HG03103 (cell line): ENCODE data around the gene ERO1A.

Source experiments
- ATAC-seq: cut with Tn5 transposase; IDR thresholded peaks from one replicate; pipeline ENCODE4 v1.9.1; 2021; ENCODE audit warnings: low read depth; ENCODE audit not compliant: unreplicated experiment

ERO1A gene

DNA sequence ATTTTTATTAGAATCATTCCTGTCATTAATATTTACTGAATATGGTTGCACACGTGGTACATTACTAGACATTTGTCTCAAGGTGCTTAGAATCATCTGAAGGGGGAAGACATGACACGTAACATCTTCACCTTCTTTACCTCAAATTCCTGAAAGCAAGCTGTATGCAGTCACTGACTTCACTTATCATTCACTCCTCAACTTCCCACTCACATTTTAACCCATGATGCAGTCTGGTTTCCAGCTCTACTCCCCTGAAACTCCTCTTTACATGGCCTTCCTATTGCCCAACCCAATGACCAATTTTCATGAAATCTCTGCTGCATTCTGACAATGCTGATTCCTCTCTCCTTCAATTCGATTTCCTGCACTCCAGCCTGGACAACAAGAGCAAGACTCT, 5.9 kb upstream of the ERO1A start:
- no peak for ATAC-seq

GRCh38 chr14:52700701-52701172, 5.4 kb upstream of the ERO1A start:
- no peak for ATAC-seq

DNA sequence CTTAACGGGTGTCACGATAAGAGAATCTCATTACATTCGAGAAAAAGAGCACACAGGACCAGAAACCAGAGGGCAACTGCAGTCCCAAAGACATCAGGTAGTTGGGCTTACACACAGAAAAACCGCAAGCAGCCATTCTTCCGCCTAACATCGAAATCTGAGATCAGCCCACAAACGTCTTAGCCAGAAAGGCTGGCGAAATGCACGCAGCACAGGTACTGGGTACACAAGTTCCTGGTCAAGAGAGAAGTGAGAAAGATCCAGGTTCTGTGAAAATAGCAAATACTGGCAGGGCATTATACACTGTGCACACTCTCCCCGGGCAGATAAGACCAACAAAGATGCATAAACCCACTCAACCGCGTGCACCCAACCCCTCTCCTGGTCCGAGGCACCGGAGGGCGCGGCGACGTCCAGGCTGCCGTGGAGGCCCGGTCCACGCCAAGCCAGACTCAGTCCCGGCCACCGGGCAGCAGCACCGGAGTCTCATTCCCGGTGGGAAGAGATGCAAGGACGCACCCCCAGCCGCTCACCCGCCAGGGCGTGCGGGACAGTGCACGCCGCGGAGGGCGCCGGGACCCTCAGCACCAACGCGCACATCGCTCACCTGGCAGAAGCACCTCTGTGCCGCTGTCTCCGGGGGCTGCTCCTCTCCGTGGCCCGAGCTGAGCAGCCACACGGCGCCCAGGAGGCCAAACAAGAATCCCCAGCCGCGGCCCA, 437 bp downstream of the ERO1A start:
- peak; percentile 50 for ATAC-seq

- no peak for ATAC-seq
Measured at GRCh38 chr14:52693532-52693931, 1.8 kb downstream of the ERO1A start.

GRCh38 chr14:52693036-52693435, 2.3 kb downstream of the ERO1A start:
- no peak for ATAC-seq

DNA sequence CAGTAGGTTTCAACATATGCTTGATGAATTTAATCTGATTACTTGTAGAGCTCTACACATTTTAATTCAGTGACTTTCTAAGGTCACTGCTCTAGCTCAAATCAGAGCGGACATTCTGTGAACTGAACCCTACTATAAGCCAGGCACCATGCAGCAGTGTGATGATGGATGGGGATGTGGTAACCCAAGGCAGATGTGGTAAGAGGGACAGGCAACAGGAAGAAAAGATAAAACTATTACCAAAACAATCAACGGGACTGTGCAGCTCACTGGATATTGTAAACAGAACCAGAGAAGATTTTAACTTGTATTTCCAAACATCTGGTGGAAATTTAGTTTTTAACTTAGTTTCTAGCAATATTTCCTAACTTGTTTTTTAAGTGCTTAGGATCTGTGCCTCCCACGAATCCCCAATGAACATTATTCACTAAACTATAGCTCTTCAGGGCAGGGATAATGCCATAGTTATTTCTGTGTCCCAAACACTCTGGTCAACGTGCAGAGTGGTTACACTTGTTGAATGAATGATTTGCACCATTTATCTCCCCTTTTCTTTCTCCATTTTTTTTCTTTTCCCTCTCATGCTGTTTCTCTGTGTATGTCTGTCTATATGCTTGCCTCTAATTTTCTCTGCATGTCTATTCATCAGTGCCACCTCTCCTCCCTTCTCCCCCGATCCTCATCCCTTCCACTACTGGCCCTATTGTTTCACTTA, 3.0 kb downstream of the ERO1A start:
- ATAC-seq, result no peak

GRCh38 chr14:52690983-52691760, 4.2 kb downstream of the ERO1A start:
- no peak for ATAC-seq

GRCh38 chr14:52686176-52686575, 9.2 kb downstream of the ERO1A start:
- ATAC-seq, result no peak

DNA sequence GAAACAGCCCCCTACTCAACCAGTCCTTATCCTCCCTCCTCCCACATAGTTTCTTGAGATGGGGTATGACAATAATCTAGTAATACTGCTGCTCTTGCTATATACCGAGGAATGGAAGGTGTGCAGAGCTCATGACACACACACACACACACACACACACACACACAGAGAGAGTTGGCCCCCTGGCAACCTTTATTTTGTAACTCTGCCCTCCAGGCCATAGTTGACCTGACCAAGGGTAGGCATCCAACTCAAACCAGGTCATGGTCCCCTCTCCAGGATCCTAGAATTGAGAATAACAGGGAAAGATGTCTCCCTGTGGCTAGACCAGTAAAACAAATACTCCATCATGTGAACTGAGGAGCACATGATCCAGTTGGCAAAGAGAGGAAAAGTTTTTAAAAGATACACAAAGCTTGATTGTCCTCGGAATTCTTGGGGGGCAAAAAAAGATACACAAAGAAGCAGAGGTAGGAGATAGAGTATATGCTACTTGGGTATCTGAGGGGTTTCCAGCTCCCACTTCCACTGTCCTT, 11.3 kb downstream of the ERO1A start:
- no peak for ATAC-seq

DNA sequence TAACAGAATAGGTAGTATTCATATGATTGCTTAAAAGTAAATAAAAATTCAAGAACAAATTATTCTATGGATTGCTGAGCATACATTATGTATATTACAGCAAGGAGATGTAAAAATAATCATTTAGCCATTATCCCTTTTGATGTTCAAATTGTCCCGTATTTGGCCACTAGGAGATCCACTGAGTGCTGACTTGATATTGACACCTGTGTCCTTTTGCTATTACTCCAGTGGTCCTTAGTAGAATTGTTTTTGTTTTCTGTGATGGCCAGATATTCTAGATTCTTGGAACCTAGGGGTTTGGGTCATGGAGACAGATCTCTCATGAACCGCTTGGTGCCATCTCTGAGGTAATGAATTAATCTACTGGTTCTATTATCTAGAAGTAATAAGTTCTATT, 16.8 kb downstream of the ERO1A start:
- ATAC-seq, result no peak

GRCh38 chr14:52663850-52664249, 31.5 kb downstream of the ERO1A start:
- no peak for ATAC-seq

DNA sequence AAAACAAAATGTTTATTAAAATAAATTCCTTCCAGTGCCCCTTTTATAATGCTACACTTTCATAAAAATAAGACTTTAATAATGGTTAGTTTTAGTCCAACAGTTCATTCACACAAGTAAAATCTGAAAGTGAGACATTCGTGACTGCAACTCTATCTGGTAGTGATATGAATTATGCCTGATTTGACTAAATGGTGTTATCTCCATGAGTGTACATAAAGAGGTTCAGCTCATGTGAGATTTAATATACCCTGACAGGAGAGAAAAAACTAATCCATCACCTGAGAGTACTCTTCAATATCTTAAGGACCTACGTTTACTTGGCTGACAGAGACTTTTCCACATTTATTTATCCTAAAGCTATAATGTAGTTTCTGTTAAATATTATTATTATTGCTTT, 34.0 kb downstream of the ERO1A start:
- no peak for ATAC-seq

GRCh38 chr14:52660832-52661231, 34.5 kb downstream of the ERO1A start:
- no peak for ATAC-seq

GRCh38 chr14:52660325-52660724, 35.0 kb downstream of the ERO1A start:
- no peak for ATAC-seq

DNA sequence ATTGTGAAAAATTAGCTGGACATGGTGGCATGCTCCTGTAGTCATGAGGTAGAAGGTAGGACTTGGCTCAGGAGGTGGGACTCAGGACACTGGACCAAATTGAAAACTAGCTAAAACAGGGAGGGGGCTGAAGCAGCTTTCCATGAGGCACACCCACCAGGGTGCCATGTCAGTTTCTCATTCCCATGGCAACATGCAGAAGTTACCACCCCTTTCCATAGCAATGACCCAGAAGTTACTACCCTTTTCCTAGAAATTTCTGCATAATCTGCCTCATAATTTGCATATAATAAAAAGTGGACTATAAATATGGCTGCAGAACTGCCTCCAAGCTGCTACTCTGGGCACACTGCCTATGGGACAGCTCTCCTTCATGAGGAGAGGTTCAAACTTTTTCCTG, 38.5 kb downstream of the ERO1A start:
- ATAC-seq, result no peak

- no peak for ATAC-seq
Measured at GRCh38 chr14:52650774-52651173, 44.6 kb downstream of the ERO1A start.

GRCh38 chr14:52649511-52649910, 45.8 kb downstream of the ERO1A start:
- no peak for ATAC-seq

DNA sequence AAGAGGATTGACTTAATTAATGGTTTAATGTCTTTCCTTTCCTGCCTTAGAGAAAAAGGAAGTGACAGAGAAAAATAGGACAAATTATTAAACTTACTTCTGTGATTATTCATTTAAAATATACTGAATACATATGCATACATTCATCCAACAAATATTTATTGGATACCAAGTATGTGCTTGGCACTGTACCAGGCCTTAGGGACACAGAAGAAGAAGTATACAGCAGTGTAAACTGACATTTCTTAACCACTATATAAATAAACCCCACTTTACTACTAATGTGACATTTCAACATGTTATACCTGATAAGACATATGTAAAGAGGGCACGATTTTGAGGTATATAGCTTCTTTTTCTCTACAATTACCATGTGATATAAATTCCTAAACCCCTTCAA, 53.6 kb downstream of the ERO1A start:
- no peak for ATAC-seq

- no peak for ATAC-seq
Measured at GRCh38 chr14:52640137-52640536, 55.2 kb downstream of the ERO1A start.

- ATAC-seq, result no peak
Measured at GRCh38 chr14:52619687-52620086, 75.7 kb downstream of the ERO1A start.

GRCh38 chr14:52618602-52619001, 76.8 kb downstream of the ERO1A start:
- ATAC-seq, result no peak
